Activated naive CD8-positive, alpha-beta T cell (primary cell): Measurements from ENCODE around the gene STOX2.

ENCODE experiments used
- H3K27ac Mint-ChIP-seq: one replicate; pipeline ENCODE4 v1.8.0; 2021; ENCODE audit warnings: mixed read lengths
- H3K27me3 Mint-ChIP-seq: one replicate; pipeline ENCODE4 v1.8.0; 2021; ENCODE audit warnings: mixed read lengths
- H3K36me3 Mint-ChIP-seq: one replicate; pipeline ENCODE4 v1.8.0; 2021; ENCODE audit warnings: mixed read lengths
- H3K4me1 Mint-ChIP-seq: one replicate; pipeline ENCODE4 v1.8.0; 2021; ENCODE audit warnings: low read depth, mixed read lengths
- H3K4me3 Mint-ChIP-seq: one replicate; pipeline ENCODE4 v1.8.0; 2021; ENCODE audit warnings: mild to moderate bottlenecking, mixed read lengths
- H3K9me3 Mint-ChIP-seq: one replicate; pipeline ENCODE4 v1.8.0; 2021; ENCODE audit warnings: low read depth, mixed read lengths

Gene STOX2

DNA sequence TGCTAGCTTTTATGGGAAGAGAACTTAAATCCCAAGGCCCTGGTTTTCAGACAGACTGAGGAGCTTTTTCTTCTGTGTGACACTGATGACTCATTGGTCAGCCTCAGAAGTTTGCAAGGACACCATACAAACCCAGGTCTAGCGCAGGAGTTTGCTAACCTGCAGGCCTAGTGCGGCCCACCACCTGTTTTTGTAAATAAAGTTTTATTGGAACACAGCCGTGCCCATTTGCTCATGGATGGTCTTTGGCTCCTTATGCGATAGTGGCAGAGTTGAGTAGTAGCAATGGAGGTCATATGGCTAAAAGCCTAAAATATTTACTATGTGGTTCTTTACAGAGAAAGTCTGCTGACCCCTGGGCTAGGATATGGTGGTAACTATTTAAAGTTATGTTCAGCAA lies 98.3 kb downstream of the STOX2 start:
- no peak overlapping the region for H3K27ac Mint-ChIP-seq
- no peaks in the 10 kb centered on the region for H3K27me3 Mint-ChIP-seq
- no peaks in the 10 kb centered on the region for H3K4me1 Mint-ChIP-seq
- H3K9me3 Mint-ChIP-seq: no peaks in the 10 kb centered on the region
- no peaks in the 10 kb centered on the region for H3K36me3 Mint-ChIP-seq
- H3K4me3 Mint-ChIP-seq: no peak overlapping the region

DNA sequence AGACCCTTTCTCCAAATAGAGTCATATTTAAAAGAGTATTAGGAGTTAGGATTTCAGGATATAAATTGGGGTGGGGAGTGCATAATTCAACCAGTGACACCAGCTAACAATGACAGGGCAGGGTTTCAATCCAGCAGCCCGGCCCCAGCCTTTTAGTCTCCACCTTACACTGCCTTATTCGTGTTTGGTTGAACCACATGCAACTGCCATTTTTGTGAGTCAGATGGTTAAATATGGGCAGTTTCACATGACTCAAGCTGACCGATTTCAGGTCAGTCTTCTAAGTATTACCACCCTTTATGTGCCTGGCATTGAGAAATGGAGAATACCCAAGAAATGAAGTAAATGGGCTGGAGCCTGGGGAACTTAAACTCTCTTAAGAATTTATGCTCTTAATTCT lies 102.8 kb downstream of the STOX2 start:
- Mint-ChIP-seq H3K9me3 (no peaks in the 10 kb centered on the region), H3K36me3 (no peaks in the 10 kb centered on the region), H3K4me3 (no peak overlapping the region), H3K4me1 (no peaks in the 10 kb centered on the region), H3K27me3 (no peaks in the 10 kb centered on the region), H3K27ac (no peak overlapping the region)

DNA sequence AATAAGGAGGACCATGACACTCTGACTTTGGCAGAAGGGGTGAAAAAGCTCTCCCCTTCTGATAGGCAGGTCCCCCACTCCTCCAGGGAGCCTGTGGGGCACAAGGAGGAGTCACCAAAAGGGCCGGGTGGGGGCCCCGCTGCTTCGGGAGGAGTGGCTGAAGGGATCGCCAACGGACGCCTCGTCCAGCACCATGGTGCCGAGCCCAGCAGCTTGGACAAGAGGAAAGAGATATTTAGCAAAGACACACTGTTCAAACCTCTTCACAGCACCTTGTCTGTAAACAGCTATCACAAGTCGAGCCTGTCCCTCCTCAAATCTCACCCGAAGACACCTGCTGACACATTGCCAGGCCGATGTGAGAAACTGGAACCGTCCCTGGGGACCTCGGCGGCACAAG lies 105.6 kb downstream of the STOX2 start:
- no peaks in the 10 kb centered on the region for H3K4me1 Mint-ChIP-seq
- no peak overlapping the region for H3K27ac Mint-ChIP-seq
- H3K27me3 Mint-ChIP-seq: no peaks in the 10 kb centered on the region
- H3K4me3 Mint-ChIP-seq: no peak overlapping the region
- H3K36me3 Mint-ChIP-seq: no peaks in the 10 kb centered on the region
- no peaks in the 10 kb centered on the region for H3K9me3 Mint-ChIP-seq

DNA sequence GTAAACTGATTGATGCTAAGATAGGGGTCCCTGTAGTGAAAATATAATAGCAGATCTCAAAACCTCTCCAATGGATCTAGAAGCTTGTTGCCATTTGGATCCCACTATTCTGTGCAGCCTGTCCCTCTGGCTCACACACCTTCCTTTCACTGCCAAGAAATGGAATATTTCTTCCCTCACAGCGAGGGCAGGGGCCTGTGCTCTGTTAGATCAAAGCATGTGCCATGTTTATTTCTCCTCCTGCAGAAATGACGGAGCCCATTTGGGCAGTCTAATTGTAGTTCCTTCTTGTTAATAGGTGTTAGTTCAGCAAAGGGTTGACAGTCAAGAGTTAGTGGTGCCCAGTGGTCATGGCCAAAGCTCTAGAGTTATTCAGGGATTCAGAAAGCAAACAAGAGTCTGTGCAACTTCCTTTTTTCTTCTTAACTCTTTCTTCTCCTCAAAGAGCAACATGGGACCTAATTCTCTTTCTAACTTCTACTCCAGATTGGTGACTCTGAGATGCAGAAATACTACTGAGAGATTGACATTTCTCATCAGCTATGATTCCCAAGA lies 106.8 kb downstream of the STOX2 start:
- H3K4me1 Mint-ChIP-seq: no peaks in the 10 kb centered on the region
- H3K36me3 Mint-ChIP-seq: no peaks in the 10 kb centered on the region
- no peak overlapping the region for H3K4me3 Mint-ChIP-seq
- H3K27ac Mint-ChIP-seq: no peak overlapping the region
- no peaks in the 10 kb centered on the region for H3K27me3 Mint-ChIP-seq
- no peaks in the 10 kb centered on the region for H3K9me3 Mint-ChIP-seq

GRCh38 chr4:184012937-184013336 lies 107.8 kb downstream of the STOX2 start:
- H3K27ac Mint-ChIP-seq: no peak overlapping the region
- H3K4me1 Mint-ChIP-seq: no peaks in the 10 kb centered on the region

GRCh38 chr4:184014301-184014700 lies 109.2 kb downstream of the STOX2 start:
- Mint-ChIP-seq H3K36me3 (no peaks in the 10 kb centered on the region), H3K27ac (no peak overlapping the region), H3K27me3 (no peaks in the 10 kb centered on the region), H3K9me3 (no peaks in the 10 kb centered on the region), H3K4me3 (no peak overlapping the region), H3K4me1 (no peaks in the 10 kb centered on the region)

More at GRCh38 chr4:184012937-184013336, 107.8 kb downstream of the STOX2 start:
- no peaks in the 10 kb centered on the region for H3K36me3 Mint-ChIP-seq
- H3K27me3 Mint-ChIP-seq: no peaks in the 10 kb centered on the region
- H3K9me3 Mint-ChIP-seq: no peaks in the 10 kb centered on the region
- no peak overlapping the region for H3K4me3 Mint-ChIP-seq

GRCh38 chr4:184016759-184017668 lies 111.9 kb downstream of the STOX2 start:
- Mint-ChIP-seq H3K27ac (no peak overlapping the region), H3K4me3 (no peak overlapping the region), H3K4me1 (no peaks in the 10 kb centered on the region), H3K9me3 (no peaks in the 10 kb centered on the region), H3K36me3 (no peaks in the 10 kb centered on the region), H3K27me3 (no peaks in the 10 kb centered on the region)

DNA sequence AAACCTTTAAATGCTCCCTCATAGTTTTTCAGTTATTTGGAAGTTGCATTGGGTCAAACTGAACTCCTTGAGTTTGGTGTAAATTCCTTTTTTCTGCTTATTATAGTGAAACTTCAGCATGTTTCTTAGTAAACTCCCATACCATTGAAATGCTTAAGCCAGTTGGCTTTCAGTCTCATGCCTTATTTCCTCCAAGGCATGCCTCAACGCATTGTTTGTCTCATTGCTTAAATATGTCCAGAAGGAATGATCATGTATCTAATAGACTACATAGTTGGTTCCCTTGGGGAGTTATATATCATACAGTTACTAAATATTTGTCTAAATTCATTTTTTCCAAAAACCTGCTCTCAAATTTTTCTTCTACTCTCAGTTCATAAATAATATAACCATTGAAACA lies 114.0 kb downstream of the STOX2 start:
- H3K9me3 Mint-ChIP-seq: no peaks in the 10 kb centered on the region
- H3K27me3 Mint-ChIP-seq: no peaks in the 10 kb centered on the region
- no peaks in the 10 kb centered on the region for H3K4me1 Mint-ChIP-seq
- no peak overlapping the region for H3K4me3 Mint-ChIP-seq
- no peak overlapping the region for H3K27ac Mint-ChIP-seq
- H3K36me3 Mint-ChIP-seq: no peaks in the 10 kb centered on the region

- H3K4me3 Mint-ChIP-seq: no peak overlapping the region
- H3K27ac Mint-ChIP-seq: no peak overlapping the region
- H3K36me3 Mint-ChIP-seq: no peaks in the 10 kb centered on the region
- H3K4me1 Mint-ChIP-seq: no peaks in the 10 kb centered on the region
- H3K9me3 Mint-ChIP-seq: no peaks in the 10 kb centered on the region
- no peaks in the 10 kb centered on the region for H3K27me3 Mint-ChIP-seq
These were observed 114.8 kb downstream of the STOX2 start for GRCh38 chr4:184019667-184020623.

DNA sequence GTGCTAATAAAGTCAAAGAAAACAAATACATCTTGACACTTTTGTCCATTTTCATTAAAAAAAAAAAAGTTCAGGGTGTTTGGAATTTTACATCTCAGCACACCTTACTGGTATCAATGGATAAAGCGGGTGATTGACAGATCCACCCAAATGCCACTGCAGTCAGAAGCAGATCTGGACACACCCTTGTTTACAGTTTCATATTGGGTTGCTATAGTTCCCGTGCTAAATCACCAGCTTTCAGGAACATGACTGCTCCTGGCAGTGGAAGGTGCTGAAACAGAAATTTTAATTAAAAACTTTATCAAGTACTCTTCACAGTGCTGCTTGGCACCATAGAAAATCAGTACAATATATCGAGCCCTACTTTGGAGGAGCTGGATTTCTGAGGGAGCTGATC lies 116.3 kb downstream of the STOX2 start:
- H3K4me3 Mint-ChIP-seq: no peak overlapping the region

GRCh38 chr4:184022679-184023383 lies 117.7 kb downstream of the STOX2 start:
- Mint-ChIP-seq H3K27me3 (no peaks in the 10 kb centered on the region), H3K4me1 (peaks cover 6% of the 10 kb centered on the region), H3K36me3 (no peaks in the 10 kb centered on the region)

More for the DNA sequence above, 116.3 kb downstream of the STOX2 start:
- H3K4me1 Mint-ChIP-seq: no peaks in the 10 kb centered on the region
- H3K9me3 Mint-ChIP-seq: no peaks in the 10 kb centered on the region
- no peak overlapping the region for H3K27ac Mint-ChIP-seq
- no peaks in the 10 kb centered on the region for H3K27me3 Mint-ChIP-seq
- H3K36me3 Mint-ChIP-seq: no peaks in the 10 kb centered on the region

DNA sequence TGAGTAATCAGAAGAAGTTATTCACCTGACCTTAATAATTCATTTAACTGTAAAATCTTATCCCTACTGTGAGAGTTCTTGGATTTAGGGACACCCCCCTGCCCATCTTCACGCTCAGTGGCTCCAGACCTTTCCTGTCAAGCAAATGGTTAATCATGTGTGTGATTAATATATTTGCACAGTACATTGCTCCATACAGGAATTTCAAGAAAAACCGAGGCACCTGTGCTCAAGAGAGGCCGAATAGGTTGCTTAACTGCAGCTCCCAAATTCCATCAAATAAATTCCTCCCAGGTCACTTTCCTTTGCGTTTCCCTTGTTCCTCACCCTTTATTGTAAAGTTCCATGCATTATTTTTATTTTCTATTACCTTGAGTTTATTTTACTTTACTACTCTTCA lies 119.5 kb downstream of the STOX2 start:
- H3K4me3 Mint-ChIP-seq: no peak overlapping the region
- H3K36me3 Mint-ChIP-seq: no peaks in the 10 kb centered on the region
- H3K27me3 Mint-ChIP-seq: no peaks in the 10 kb centered on the region
- H3K4me1 Mint-ChIP-seq: peaks cover 23% of the 10 kb centered on the region
- no peaks in the 10 kb centered on the region for H3K9me3 Mint-ChIP-seq
- H3K27ac Mint-ChIP-seq: no peak overlapping the region

More at GRCh38 chr4:184022679-184023383, 117.7 kb downstream of the STOX2 start:
- H3K9me3 Mint-ChIP-seq: no peaks in the 10 kb centered on the region
- H3K4me3 Mint-ChIP-seq: no peak overlapping the region
- H3K27ac Mint-ChIP-seq: no peak overlapping the region

DNA sequence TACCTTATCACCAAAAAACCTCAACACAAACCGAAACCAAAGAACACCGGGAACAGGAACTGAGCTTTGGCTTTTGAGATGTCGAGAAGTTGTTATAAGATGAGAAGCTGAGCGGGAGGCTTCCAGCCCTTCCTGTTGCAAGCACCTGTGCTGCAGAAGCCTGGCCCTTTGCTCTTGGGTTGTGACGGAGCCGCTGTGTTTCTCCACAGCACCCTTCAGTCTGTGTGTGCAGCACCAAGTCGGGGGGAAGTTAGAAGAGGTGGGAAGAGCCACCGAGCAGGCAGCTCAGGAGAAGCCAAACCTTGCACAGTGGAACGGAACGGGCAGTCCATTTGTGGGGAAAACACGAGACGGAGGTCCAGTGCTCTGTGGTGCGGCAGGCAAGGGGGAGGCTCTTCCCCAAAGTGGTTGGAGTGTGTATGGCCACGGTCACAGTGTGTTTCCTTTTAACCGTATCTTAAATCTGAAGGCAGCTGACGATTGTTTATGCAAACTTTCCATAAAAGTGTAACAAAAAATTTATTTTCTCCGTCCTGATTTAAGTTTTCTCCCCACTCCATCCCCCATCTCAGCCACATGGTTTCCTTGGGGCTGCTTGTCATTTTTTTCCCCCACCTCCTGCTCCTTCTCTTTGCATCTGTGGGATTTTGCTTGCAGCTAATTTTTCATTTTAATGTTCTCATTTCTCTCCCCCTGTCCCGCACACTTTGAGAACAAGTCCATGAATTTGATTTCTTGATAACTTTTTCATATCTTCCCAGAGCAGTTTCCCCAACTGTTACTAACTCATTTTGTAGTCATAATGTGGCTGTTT lies 123.7 kb downstream of the STOX2 start:
- peaks cover 2% of the 10 kb centered on the region for H3K27me3 Mint-ChIP-seq
- H3K4me1 Mint-ChIP-seq: peaks cover 23% of the 10 kb centered on the region
- peak overlapping the region; percentile 88 for H3K4me3 Mint-ChIP-seq
- H3K9me3 Mint-ChIP-seq: no peaks in the 10 kb centered on the region
- peak overlapping the region; percentile 46 for H3K27ac Mint-ChIP-seq
- no peaks in the 10 kb centered on the region for H3K36me3 Mint-ChIP-seq

DNA sequence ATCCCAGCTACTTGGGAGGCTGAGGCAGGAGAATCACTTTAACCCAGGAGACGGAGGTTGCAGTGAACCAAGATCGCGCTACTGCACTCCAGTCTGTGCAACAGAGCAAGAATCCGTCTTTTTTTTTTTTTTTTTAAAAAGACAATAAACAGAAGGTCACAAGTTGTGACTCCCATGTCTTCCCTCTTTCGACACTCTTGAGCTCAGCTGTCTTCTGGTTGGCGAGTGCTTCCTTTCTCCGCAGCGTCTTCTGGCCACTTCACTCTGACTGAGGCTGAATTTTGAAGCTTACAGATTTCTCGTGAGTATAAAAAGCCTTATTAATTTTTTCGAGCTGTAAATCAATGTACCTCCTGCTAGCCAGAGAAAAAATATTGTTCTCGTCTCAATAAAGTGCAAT lies 124.9 kb downstream of the STOX2 start:
- no peak overlapping the region for H3K27ac Mint-ChIP-seq
- peaks cover 2% of the 10 kb centered on the region for H3K27me3 Mint-ChIP-seq
- peaks cover 23% of the 10 kb centered on the region for H3K4me1 Mint-ChIP-seq

More for the DNA sequence above, 124.9 kb downstream of the STOX2 start:
- Mint-ChIP-seq H3K4me3 (no peak overlapping the region), H3K36me3 (no peaks in the 10 kb centered on the region), H3K9me3 (no peaks in the 10 kb centered on the region)
